Activated CD4-positive, alpha-beta T cell treated with anti-CD3 and anti-CD28 coated beads for 24 hours (primary cell): ENCODE data around the gene FIGNL2.
"Not testable (repeated sequence)": the region's sequence is repeated elsewhere in the genome, so short reads cannot be mapped to it uniquely, and the experiment has no call there.

Source experiments
- DNase-seq, 2 donors: peaks; one replicate each; pipeline ENCODE4 v3.0.0-alpha.2; 2020; ENCODE audit warnings: low read depth in 2 of 2

The FIGNL2 gene, protein sequence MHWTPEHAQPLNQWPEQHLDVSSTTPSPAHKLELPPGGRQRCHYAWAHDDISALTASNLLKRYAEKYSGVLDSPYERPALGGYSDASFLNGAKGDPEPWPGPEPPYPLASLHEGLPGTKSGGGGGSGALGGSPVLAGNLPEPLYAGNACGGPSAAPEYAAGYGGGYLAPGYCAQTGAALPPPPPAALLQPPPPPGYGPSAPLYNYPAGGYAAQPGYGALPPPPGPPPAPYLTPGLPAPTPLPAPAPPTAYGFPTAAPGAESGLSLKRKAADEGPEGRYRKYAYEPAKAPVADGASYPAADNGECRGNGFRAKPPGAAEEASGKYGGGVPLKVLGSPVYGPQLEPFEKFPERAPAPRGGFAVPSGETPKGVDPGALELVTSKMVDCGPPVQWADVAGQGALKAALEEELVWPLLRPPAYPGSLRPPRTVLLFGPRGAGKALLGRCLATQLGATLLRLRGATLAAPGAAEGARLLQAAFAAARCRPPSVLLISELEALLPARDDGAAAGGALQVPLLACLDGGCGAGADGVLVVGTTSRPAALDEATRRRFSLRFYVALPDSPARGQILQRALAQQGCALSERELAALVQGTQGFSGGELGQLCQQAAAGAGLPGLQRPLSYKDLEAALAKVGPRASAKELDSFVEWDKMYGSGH

DNA sequence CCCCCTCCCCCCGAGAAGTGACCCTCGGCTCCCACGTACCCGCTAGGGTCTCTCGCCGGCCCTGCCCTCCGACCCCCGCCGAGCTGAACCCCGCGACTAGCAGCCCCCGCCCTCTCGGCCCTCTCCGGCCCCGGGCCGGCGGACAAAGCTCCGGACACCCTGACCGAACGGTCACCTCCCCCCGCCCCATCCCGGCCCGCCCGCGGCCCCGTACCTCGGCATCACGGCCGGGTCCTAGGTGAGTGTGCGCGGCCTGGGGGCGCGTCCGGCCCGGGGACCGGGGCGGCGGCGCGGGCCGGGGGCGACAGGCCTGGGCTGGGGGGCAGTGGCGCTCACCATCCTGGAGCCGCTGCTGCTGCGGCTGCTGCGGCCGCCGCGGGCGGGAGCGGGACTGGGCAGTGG lies at the start of gene FIGNL2:
Gene FIGNL2, minus strand, starts transcription at position 393 of the 402 bp plus-strand sequence. CDS start 26,305 bp downstream, outside the sequence.
- no peak for DNase-seq

GRCh38 chr12:51897181-51897580 lies 48.7 kb upstream of the FIGNL2 start:
- DNase-seq, result no peak

DNA sequence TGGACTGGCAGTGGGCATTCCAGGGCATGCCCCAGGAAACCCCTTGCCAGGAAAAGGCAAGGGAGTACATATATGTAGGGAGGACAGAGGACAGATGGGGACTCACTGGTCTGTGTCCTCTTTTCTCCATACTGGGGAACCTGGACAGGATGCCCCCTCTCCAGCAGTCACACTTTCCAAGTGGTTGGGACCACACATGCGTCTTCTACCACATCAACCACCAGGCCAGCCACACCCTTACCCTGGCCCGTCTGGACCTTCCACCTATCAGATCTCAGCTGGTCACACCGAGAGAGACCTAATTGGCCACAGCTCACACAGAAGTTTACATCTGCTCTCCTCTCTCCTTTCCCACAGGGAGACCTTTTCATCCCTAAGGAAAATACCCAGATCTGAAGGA lies 47.7 kb upstream of the FIGNL2 start:
- DNase-seq, result no peak

DNA sequence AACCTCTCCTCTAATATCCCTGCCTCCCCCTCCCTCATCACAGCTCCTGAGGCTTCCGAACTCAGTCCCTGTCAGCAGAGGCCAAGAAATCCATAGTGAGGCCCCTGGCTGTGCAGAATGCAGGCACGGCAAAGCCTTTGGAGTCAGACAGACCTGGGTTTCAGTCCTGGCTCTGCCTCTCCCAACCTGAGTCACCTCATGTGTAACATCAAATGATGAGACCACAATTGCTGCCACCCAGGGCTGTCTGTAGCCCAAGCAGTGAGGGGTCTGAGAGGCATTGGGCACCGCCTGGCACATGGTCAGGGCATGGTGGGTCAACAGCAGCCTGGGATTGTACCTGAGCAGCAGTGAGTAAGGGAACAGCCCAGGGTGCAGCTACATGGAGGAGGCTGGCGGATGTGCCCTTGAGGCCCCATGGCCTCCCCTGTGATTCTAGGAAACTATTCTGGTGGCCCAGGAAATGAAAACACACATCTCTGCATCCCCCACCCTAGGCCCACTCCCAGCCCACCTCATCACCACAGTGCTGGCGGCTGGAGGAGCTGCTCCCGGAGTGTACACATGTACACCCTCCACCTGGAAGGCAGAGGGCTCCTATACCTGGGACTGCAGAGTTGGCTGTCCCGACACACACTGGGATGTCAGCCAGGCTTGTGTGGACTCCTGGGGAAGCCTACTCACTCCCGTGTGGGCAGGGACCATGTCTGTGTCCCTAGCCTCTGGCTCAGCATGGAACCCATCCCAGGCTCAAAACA lies 47.0 kb upstream of the FIGNL2 start:
- DNase-seq, result no peak

DNA sequence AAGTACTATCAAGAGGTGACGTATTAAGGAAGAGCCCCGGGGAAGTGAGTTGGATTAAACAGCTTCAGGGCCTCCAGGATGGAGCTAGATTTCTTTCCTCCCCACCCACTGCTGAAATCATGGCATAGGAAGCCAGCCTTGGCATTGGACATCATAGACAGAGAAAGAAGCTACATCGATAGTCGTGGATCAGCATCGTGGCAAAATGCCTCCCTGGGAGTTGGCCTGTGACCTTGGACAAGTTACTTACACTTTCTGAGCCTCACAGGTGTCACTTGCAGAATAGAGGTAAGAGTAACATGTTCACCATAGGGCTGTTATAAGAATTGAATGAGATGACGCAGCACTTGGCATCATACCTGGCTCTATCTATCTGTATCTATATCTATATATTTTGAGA lies 45.3 kb upstream of the FIGNL2 start:
- no peak for DNase-seq

GRCh38 chr12:51891843-51892242 lies 43.3 kb upstream of the FIGNL2 start:
- DNase-seq, result no peak

- DNase-seq, result no peak
Measured at GRCh38 chr12:51890511-51891171, 42.1 kb upstream of the FIGNL2 start.

- no peak for DNase-seq
Measured at GRCh38 chr12:51890133-51890464, 41.6 kb upstream of the FIGNL2 start.

- DNase-seq, result no peak
Measured at GRCh38 chr12:51889216-51890132, 41.0 kb upstream of the FIGNL2 start.

GRCh38 chr12:51888316-51889215 lies 40.0 kb upstream of the FIGNL2 start:
- DNase-seq, result no peak

GRCh38 chr12:51887476-51888315 lies 39.2 kb upstream of the FIGNL2 start, which contains the start of gene ANKRD33:
ANKRD33 (plus strand) TSS chr12:51888103; CDS start chr12:51888187, 84 bp downstream.
- no peak for DNase-seq

GRCh38 chr12:51886021-51886710 lies 37.6 kb upstream of the FIGNL2 start:
- no peak for DNase-seq

DNA sequence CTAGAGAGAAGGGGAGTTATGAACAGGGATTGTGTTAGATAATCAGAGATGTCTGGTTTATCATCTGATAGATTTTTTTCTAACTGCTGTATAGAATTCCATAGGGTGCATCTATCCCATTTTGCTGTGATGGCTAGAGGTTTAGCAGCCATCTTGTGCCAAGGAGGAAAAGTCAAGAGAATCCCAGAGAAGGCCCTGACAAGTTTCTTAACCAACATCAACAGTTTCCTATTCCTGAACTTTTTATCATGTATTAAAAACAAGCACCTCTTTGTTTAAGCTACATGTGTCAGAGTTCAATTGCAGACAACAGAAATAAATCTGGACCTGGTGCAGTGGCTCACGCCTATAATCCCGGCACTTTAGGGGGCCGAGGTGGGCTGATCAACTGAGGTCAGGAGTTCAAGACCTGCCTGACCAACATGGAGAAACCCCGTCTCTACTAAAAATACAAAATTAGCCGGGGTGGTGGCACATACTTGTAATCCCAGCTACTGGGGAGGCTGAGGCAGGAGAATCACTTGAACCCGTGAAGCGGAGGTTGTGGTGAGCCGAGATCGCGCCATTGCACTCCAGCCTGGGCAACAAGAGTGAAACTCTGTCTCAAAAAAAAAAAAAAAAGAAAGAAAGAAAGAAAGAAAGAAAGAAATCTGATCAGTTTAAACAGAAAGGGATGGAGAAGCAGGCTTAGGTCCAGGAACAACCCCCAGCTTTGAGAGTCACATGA lies 36.9 kb upstream of the FIGNL2 start:
- DNase-seq, result not testable (repeated sequence)

DNA sequence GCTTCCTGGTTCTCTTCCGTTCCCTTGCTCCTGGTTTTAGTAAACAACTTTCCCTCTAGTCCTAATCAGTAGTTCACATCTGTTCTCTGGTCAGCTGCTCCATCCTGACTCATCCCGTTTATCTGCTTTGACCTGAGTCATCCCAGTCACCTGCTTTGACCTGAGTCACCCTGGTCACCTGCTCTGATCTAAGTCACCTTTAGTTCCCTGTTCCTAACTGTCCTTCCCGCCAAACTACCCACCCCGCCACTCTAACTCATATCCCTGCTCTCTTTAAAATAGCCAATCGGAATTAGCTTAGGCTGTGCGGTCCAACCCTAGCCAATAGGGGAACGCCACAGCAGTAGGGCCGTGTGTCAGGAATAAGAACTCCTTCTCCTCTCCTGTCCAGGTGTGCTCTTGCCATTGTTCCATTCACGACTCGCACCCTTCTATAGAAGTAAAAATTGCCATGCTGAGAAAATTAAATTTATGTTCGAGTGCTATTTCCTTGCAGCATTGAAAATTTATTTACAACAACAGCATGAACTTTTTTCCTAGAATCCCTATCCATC lies 36.2 kb upstream of the FIGNL2 start:
- no peak for DNase-seq

GRCh38 chr12:51883998-51884675 lies 35.6 kb upstream of the FIGNL2 start:
- no peak for DNase-seq

DNA sequence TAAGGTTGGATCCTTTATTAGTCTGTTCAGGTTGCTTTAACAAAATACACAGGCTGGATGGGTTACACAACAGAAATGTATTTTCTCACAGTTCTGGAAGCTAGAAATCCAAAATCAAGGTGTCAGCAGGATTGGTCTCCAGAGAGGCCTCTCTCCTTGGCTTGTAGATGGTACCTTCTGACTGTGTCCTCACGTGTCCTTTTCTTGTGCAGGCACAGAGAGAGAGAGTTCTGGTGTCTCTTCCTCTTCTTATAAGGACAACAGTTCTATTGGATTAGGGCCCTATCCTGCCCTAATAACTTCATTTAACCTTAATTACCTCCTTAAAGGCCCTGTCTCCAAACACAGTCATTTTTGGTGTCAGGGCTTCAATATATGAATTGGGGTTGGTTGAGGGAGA lies 34.8 kb upstream of the FIGNL2 start:
- no peak for DNase-seq

- no peak for DNase-seq
Measured at GRCh38 chr12:51879102-51879501, 30.6 kb upstream of the FIGNL2 start.
